A549 (cell line): Measurements from ENCODE around the gene RAE1.

Experiments
- EHMT2 ChIP-seq: fragments of 200-600 bp; sonication (generic); IDR thresholded peaks from 2 replicates; pipeline ENCODE4 v1.6.1; 2016; ENCODE audit warnings: antibody characterized with exemption, low read depth, mild to moderate bottlenecking, moderate library complexity
- MAFK ChIP-seq: fragments of 450-650 bp; IDR thresholded peaks from 2 replicates; pipeline ENCODE4 v1.6.1; 2014; ENCODE audit not compliant: partially characterized antibody
- POLR2A ChIP-seq: IDR thresholded peaks from 2 replicates; pipeline ENCODE4 v1.6.1; 2012; ENCODE audit warnings: mild to moderate bottlenecking, low read length
- REST ChIP-seq: fragments of 200-600 bp; sonication (generic); IDR thresholded peaks from 2 replicates; pipeline ENCODE4 v1.6.1; 2016; ENCODE audit warnings: antibody characterized with exemption, mild to moderate bottlenecking, moderate library complexity
- SMC3 ChIP-seq: fragments of >200 bp; sonication (Bioruptor Twin); formaldehyde crosslinking; IDR thresholded peaks from 3 replicates; pipeline ENCODE4 v1.6.1; 2018; ENCODE audit warnings: inconsistent platforms

GRCh38 chr20:57313951-57314350 lies 37.1 kb upstream of the RAE1 start:
- TF ChIP-seq POLR2A (no peak), EHMT2 (no peak), REST (no peak), SMC3 (no peak), MAFK (no peak)
